HG02884 (cell line): ENCODE measurements around the gene TMEM79.

Experiments
- ATAC-seq: cut with Tn5 transposase; IDR thresholded peaks from one replicate; pipeline ENCODE4 v1.9.1; 2021; ENCODE audit warnings: mild to moderate bottlenecking, moderate library complexity; ENCODE audit not compliant: unreplicated experiment

Gene TMEM79

GRCh38 chr1:156284112-156284511 lies at the start of gene TMEM79:
Gene TMEM79 (plus strand): TSS chr1:156284325. CDS start chr1:156285227, 902 bp downstream.
- no peak for ATAC-seq

GRCh38 chr1:156236164-156236563 lies 48.0 kb upstream of the TMEM79 start:
- ATAC-seq: no peak

- no peak for ATAC-seq
Measured at GRCh38 chr1:156238248-156238647, 45.9 kb upstream of the TMEM79 start.

- ATAC-seq: no peak
Measured at GRCh38 chr1:156241311-156241811, 42.8 kb upstream of the TMEM79 start.

- no peak for ATAC-seq
Measured at GRCh38 chr1:156241926-156242325, 42.2 kb upstream of the TMEM79 start, which contains the start of gene BGLAP. Gene BGLAP (plus strand): TSS chr1:156242184. CDS start chr1:156242232, 48 bp downstream.

GRCh38 chr1:156242738-156243137 lies 41.4 kb upstream of the TMEM79 start:
- no peak for ATAC-seq

GRCh38 chr1:156244126-156244525 lies 40.0 kb upstream of the TMEM79 start:
- ATAC-seq: no peak

- no peak for ATAC-seq
Measured at GRCh38 chr1:156244712-156245111, 39.4 kb upstream of the TMEM79 start.

GRCh38 chr1:156245451-156246232 lies 38.5 kb upstream of the TMEM79 start:
- no peak for ATAC-seq

- ATAC-seq: no peak
Measured at GRCh38 chr1:156246241-156246780, 37.8 kb upstream of the TMEM79 start.

GRCh38 chr1:156246781-156247459 lies 37.2 kb upstream of the TMEM79 start:
- ATAC-seq: no peak

GRCh38 chr1:156247460-156248322 lies 36.4 kb upstream of the TMEM79 start, which contains the start of gene PAQR6:
Gene PAQR6 (minus strand): TSS chr1:156248056. CDS start chr1:156246731, 1,325 bp downstream.
- no peak for ATAC-seq

- no peak for ATAC-seq
Measured at GRCh38 chr1:156248323-156248683, 35.8 kb upstream of the TMEM79 start.

- ATAC-seq: no peak
Measured at GRCh38 chr1:156249593-156249992, 34.5 kb upstream of the TMEM79 start.

GRCh38 chr1:156251527-156251926 lies 32.6 kb upstream of the TMEM79 start:
- no peak for ATAC-seq

- ATAC-seq: no peak
Measured at GRCh38 chr1:156253634-156254033, 30.5 kb upstream of the TMEM79 start.

- ATAC-seq: no peak
Measured at GRCh38 chr1:156257711-156258110, 26.4 kb upstream of the TMEM79 start.

GRCh38 chr1:156258859-156259258 lies 25.3 kb upstream of the TMEM79 start:
- no peak for ATAC-seq

GRCh38 chr1:156259805-156260204 lies 24.3 kb upstream of the TMEM79 start:
- ATAC-seq: no peak

- ATAC-seq: no peak
Measured at GRCh38 chr1:156260896-156261295, 23.2 kb upstream of the TMEM79 start.
